AG09309 (cell line): ENCODE measurements around the gene SLX9.

Experiments
- DNase-seq: peaks from one replicate; pipeline ENCODE4 v3.0.0-alpha.2; 2010; ENCODE audit warnings: low read depth
- H3K4me3 ChIP-seq: 2 replicates; pipeline ENCODE4 v1.5.1; 2011; ENCODE audit warnings: mild to moderate bottlenecking, low read depth, low read length, moderate library complexity; ENCODE audit not compliant: control insufficient read depth
- CTCF ChIP-seq: IDR thresholded peaks from 2 replicates; pipeline ENCODE4 v1.5.1; 2011; ENCODE audit warnings: mild to moderate bottlenecking, low read depth, low read length, inconsistent platforms; ENCODE audit not compliant: insufficient read depth, control insufficient read depth; ENCODE audit errors: missing control alignments

The SLX9 gene

GRCh38 chr21:44991538-44992483, 52.0 kb downstream of the SLX9 start:
- no peak for DNase-seq
- no peak overlapping the region for H3K4me3 ChIP-seq
- TF ChIP-seq CTCF, result no peak

- no peak for TF ChIP-seq CTCF
- DNase-seq, result no peak
- H3K4me3 ChIP-seq, result no peak overlapping the region
These were observed 52.8 kb downstream of the SLX9 start for GRCh38 chr21:44992608-44993031.

- no peak overlapping the region for H3K4me3 ChIP-seq
- no peak for DNase-seq
- TF ChIP-seq CTCF, result no peak
These were observed 53.7 kb downstream of the SLX9 start for GRCh38 chr21:44993321-44994046.

- TF ChIP-seq CTCF, result no peak
- no peak overlapping the region for H3K4me3 ChIP-seq
- no peak for DNase-seq
These were observed 54.3 kb downstream of the SLX9 start for GRCh38 chr21:44994047-44994694.

GRCh38 chr21:44994695-44995342, 55.0 kb downstream of the SLX9 start:
- H3K4me3 ChIP-seq, result no peak overlapping the region
- no peak for DNase-seq

More at GRCh38 chr21:44994695-44995342, 55.0 kb downstream of the SLX9 start:
- TF ChIP-seq CTCF, result no peak
